HepG2 (cell line): ENCODE measurements around the gene TRNT1. TPM values are rescaled to one million over a fixed set of nuclear protein-coding genes. Genes with fewer than 3 reads are reported as not detected.
A peak's percentile ranks its signal among the peaks of the same experiment; 100 is the strongest.

Experiments
- ATF2 ChIP-seq: sonication (generic); formaldehyde crosslinking; IDR thresholded peaks from 2 replicates; pipeline ENCODE4 v1.4.0; 2020; ENCODE audit warnings: missing genetic modification reagents
- CAMTA2 ChIP-seq: sonication (generic); formaldehyde crosslinking; IDR thresholded peaks from 2 replicates; pipeline ENCODE4 v1.4.0; 2020; ENCODE audit warnings: mild to moderate bottlenecking, missing genetic modification reagents, borderline replicate concordance
- CREB1 ChIP-seq, 2 experiments: fragments of 450-650 bp in 1 of 2; IDR thresholded peaks; 2 replicates each; pipeline ENCODE4 v1.6.1; 2016 to 2017; ENCODE audit warnings: control low read depth in 1 of 2, mild to moderate bottlenecking in 1 of 2, missing compliant biosample characterization in 1 of 2, missing genetic modification characterization in 1 of 2
- ELF4 ChIP-seq: sonication (generic); formaldehyde crosslinking; IDR thresholded peaks from 2 replicates; pipeline ENCODE4 v1.5.0; 2020; ENCODE audit warnings: missing genetic modification reagents, mild to moderate bottlenecking, moderate library complexity, borderline replicate concordance
- KLF12 ChIP-seq: sonication (generic); formaldehyde crosslinking; IDR thresholded peaks from 2 replicates; pipeline ENCODE4 v1.4.0; 2020; ENCODE audit warnings: missing genetic modification reagents, borderline replicate concordance
- KLF15 ChIP-seq: sonication (generic); formaldehyde crosslinking; IDR thresholded peaks from 2 replicates; pipeline ENCODE4 v1.8.1; 2023; ENCODE audit warnings: borderline replicate concordance, mild to moderate bottlenecking, inconsistent platforms, missing genetic modification reagents, mixed read lengths
- MTA3 ChIP-seq: sonication (generic); formaldehyde crosslinking; IDR thresholded peaks from 2 replicates; pipeline ENCODE4 v1.4.0; 2020; ENCODE audit warnings: missing genetic modification reagents
- MZF1 ChIP-seq: sonication (generic); formaldehyde crosslinking; IDR thresholded peaks from 2 replicates; pipeline ENCODE4 v1.8.1; 2023; ENCODE audit warnings: mild to moderate bottlenecking, missing genetic modification reagents, borderline replicate concordance
- NR1H2 ChIP-seq: sonication (generic); formaldehyde crosslinking; IDR thresholded peaks from 2 replicates; pipeline ENCODE4 v1.8.1; 2022; ENCODE audit warnings: low read depth, missing genetic modification reagents, borderline replicate concordance
- RCOR2 ChIP-seq: IDR thresholded peaks from 2 replicates; pipeline ENCODE4 v1.6.1; 2016; ENCODE audit warnings: missing biosample characterization, missing genetic modification reagents
- RFXAP ChIP-seq: sonication (generic); formaldehyde crosslinking; IDR thresholded peaks from 2 replicates; pipeline ENCODE4 v1.4.0; 2020; ENCODE audit warnings: missing genetic modification reagents, borderline replicate concordance
- SIN3A ChIP-seq: IDR thresholded peaks from 2 replicates; pipeline ENCODE4 v1.6.1; 2011; ENCODE audit warnings: low read depth, mild to moderate bottlenecking, control low read depth, low read length, borderline replicate concordance
- SRSF1 ChIP-seq: fragments of 200-400 bp; formaldehyde crosslinking; optimal IDR thresholded peaks from 2 replicates; pipeline ENCODE3; 2017; ENCODE audit warnings: mild to moderate bottlenecking, low read depth, low read length, moderate library complexity
- TCF7 ChIP-seq: sonication (generic); IDR thresholded peaks from 2 replicates; pipeline ENCODE4 v1.6.1; 2016; ENCODE audit warnings: antibody characterized with exemption, low read depth
- THAP7 ChIP-seq: sonication (generic); formaldehyde crosslinking; IDR thresholded peaks from 2 replicates; pipeline ENCODE4 v1.8.1; 2023; ENCODE audit warnings: mild to moderate bottlenecking, missing genetic modification reagents
- ZEB1 ChIP-seq: IDR thresholded peaks from 2 replicates; pipeline ENCODE4 v1.6.1; 2012; ENCODE audit warnings: mild to moderate bottlenecking, low read depth, inconsistent platforms; ENCODE audit not compliant: insufficient replicate concordance
- ZNF260 ChIP-seq: sonication (generic); formaldehyde crosslinking; IDR thresholded peaks from 2 replicates; pipeline ENCODE4 v1.4.0; 2020; ENCODE audit warnings: missing genetic modification reagents, low read depth, mild to moderate bottlenecking, borderline replicate concordance
- ZNF276 ChIP-seq: sonication (generic); formaldehyde crosslinking; IDR thresholded peaks from 2 replicates; pipeline ENCODE4 v1.4.0; 2020; ENCODE audit warnings: mild to moderate bottlenecking, low read depth, missing genetic modification reagents
- ZNF446 ChIP-seq: sonication (generic); formaldehyde crosslinking; IDR thresholded peaks from 2 replicates; pipeline ENCODE4 v1.5.0; 2020; ENCODE audit warnings: mild to moderate bottlenecking, missing genetic modification reagents
- ZNF7 ChIP-seq: IDR thresholded peaks from 2 replicates; pipeline ENCODE4 v1.6.1; 2016; ENCODE audit warnings: missing biosample characterization, missing genetic modification reagents
- ZSCAN20 ChIP-seq: sonication (generic); formaldehyde crosslinking; IDR thresholded peaks from 2 replicates; pipeline ENCODE4 v1.4.0; 2020; ENCODE audit warnings: missing genetic modification reagents, mild to moderate bottlenecking, borderline replicate concordance
- polyA plus RNA-seq, 8 experiments: library from polyadenylated mRNA; depleted of rRNA in 3 of 8; stranded (reverse) in 7 of 8; unstranded in 1 of 8; fragments of >200 nt; fragmentation: Illumina TruSeq in 4 of 8; extraction: Trizol in 4 of 8; gene quantifications; 2 replicates each; pipeline versions ENCODE4 v1.2.1 to v1.2.3, GENCODE V29; 2011 to 2016; ENCODE audit warnings: low read depth in 4 of 8, missing spikeins in 1 of 8, mixed read lengths in 1 of 8; ENCODE audit not compliant: insufficient read depth in 1 of 8
- total RNA-seq, 5 experiments: library from RNA; depleted of rRNA; stranded (reverse); fragments of >200 nt; fragmentation: Illumina TruSeq; extraction: Trizol; gene quantifications; 2 replicates each; pipeline ENCODE4 v1.2.3, GENCODE V29; 2016; ENCODE audit warnings: low read depth in 1 of 5

Gene TRNT1
- total and polyA plus RNA-seq, 2 of the 13 experiments (the other 11 are each of a cell fraction or from before 2014, with no cell fraction given): 9.4 to 27.7 TPM

- peak; percentile 96 for TF ChIP-seq ELF4 (CRISPR knock-in tag)
- no peak for TF ChIP-seq KLF15 (CRISPR knock-in tag)
- TF ChIP-seq NR1H2: peak; percentile 11; the same call in 1 of the 2 replicates
- no peak for TF ChIP-seq THAP7 (CRISPR knock-in tag)
- TF ChIP-seq ZNF7 (CRISPR knock-in tag): no peak
- peak; percentile 62 for TF ChIP-seq SRSF1
- peak; percentile 100 for TF ChIP-seq CREB1 (IDR thresholded peaks at IDR 0.05)
- TF ChIP-seq CREB1 (CRISPR knock-in tag; IDR thresholded peaks at IDR 0.05): peak; percentile 90
- TF ChIP-seq KLF12 (CRISPR knock-in tag): no peak
- TF ChIP-seq MTA3 (CRISPR knock-in tag): no peak
- TF ChIP-seq SIN3A: no peak
- peak; percentile 88; the same call in 1 of the 2 replicates for TF ChIP-seq RFXAP (CRISPR knock-in tag)
- peak; percentile 82; the same call in 1 of the 2 replicates for TF ChIP-seq ZNF446 (CRISPR knock-in tag)
- TF ChIP-seq ZNF260 (CRISPR knock-in tag): no peak
- no peak for TF ChIP-seq ZEB1
- no peak for TF ChIP-seq MZF1 (CRISPR knock-in tag)
- TF ChIP-seq ZNF276: 0 out of 2 replicates have a peak, but pooled peaks have one; percentile 21
- no peak for TF ChIP-seq RCOR2 (CRISPR knock-in tag)
- no peak for TF ChIP-seq TCF7
- TF ChIP-seq CAMTA2 (CRISPR knock-in tag): no peak
- peak; percentile 50; the same call in 1 of the 2 replicates for TF ChIP-seq ZSCAN20 (CRISPR knock-in tag)
- peak; percentile 94 for TF ChIP-seq ATF2 (CRISPR knock-in tag)
Observed at GRCh38 chr3:3126477-3127431, at the start of gene TRNT1 (continued).
